Mucosa of gallbladder (tissue), 1 donor: ENCODE results near the gene BECN2. TPM values are rescaled to one million over a fixed set of nuclear protein-coding genes. Genes with fewer than 3 reads are reported as not detected.

ENCODE experiments used
- DNase-seq: peaks from one replicate; pipeline ENCODE4 v3.0.0-alpha.2; 2020; ENCODE audit warnings: low spot score
- total RNA-seq: library from RNA; stranded (reverse); gene quantifications from one replicate; pipeline ENCODE4 v1.2.1, GENCODE V29; 2021
- donor health status: DM: no; HTN: no; CAD: no.

The BECN2 gene, protein sequence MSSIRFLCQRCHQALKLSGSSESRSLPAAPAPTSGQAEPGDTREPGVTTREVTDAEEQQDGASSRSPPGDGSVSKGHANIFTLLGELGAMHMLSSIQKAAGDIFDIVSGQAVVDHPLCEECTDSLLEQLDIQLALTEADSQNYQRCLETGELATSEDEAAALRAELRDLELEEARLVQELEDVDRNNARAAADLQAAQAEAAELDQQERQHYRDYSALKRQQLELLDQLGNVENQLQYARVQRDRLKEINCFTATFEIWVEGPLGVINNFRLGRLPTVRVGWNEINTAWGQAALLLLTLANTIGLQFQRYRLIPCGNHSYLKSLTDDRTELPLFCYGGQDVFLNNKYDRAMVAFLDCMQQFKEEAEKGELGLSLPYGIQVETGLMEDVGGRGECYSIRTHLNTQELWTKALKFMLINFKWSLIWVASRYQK
- not detected for total RNA-seq

DNA sequence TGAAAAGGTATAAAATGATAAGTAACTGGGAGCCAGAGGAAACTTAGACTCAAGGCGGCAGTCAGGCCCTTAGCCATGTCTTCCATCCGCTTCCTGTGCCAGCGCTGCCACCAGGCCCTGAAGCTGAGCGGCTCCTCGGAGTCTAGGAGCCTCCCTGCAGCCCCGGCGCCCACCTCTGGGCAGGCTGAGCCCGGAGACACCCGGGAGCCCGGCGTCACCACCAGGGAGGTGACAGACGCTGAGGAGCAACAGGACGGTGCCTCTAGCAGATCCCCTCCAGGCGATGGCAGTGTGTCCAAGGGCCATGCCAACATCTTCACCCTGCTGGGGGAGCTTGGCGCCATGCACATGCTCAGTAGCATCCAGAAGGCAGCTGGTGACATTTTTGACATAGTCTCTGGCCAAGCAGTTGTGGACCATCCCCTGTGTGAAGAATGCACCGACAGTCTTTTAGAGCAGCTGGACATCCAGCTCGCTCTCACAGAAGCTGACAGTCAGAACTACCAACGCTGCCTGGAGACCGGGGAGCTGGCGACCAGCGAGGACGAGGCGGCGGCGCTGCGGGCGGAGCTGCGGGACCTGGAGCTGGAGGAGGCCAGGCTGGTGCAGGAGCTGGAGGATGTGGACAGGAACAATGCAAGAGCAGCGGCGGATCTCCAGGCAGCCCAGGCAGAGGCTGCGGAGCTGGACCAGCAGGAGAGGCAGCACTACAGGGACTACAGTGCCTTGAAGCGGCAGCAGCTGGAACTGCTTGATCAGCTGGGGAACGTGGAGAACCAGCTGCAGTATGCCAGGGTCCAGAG lies at the start of gene BECN2:
Gene BECN2 (plus strand): TSS at position 76 of the 803 bp plus-strand sequence. CDS start 0 bp downstream, at position 76.
- DNase-seq = no peak

DNA sequence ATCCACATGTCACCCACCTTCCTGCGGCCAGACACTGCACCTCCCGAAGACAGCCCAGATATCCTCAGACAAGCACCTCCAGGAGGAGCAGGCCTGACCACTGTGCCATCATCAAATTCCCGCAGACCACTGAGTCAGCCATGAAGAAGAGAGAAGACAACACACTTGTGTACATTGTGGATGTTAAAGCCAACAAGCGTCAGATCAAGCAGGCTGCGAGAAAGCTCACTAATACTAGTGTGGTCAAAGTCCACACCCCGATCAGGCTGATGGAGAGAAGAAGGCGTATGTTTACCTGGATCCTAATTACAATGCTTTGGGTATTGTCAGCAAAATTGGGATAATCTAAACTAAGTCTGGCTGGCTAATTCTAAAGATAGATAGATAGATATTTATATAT lies 41.4 kb upstream of the BECN2 start:
- DNase-seq = no peak

DNA sequence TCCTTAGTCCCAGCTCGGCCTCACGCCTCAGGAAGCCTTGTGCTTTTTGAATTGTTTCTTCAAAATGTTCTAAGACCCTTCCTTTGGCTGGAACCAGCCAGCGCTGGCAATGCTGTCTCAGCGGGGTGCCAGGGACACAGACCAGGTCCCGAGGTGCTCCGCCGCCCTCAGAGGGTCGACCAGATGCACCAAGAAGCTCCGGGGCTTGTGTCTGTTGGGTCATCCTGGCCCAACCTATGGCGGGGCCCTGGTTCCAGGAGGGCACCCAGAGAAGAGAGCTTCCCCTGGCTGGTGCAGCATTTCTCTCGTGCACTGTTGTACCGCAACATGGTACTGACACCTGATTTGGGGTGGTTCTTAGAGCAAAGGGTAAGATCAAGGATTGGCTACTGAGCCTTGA lies 40.1 kb upstream of the BECN2 start:
- no peak for DNase-seq

DNA sequence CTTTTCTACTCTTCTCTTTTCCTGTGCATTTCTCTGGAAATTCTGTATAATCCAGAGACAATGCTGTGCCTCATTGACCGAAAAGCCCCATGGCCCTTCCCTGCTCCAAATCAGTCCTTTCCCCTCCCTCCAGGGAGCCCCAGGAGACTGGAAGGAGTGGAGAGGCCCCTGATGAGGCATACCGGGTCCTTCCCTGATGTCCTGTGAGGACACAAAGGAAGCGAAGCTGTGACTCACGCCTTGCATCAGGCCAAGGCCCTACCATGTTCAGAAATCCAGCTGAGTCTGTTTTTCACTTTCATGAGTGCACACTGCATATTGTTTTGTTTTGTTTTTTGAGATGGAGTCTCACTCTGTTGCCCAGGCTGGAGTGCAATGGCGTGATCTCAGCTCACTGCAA lies 38.7 kb upstream of the BECN2 start:
- DNase-seq = no peak

DNA sequence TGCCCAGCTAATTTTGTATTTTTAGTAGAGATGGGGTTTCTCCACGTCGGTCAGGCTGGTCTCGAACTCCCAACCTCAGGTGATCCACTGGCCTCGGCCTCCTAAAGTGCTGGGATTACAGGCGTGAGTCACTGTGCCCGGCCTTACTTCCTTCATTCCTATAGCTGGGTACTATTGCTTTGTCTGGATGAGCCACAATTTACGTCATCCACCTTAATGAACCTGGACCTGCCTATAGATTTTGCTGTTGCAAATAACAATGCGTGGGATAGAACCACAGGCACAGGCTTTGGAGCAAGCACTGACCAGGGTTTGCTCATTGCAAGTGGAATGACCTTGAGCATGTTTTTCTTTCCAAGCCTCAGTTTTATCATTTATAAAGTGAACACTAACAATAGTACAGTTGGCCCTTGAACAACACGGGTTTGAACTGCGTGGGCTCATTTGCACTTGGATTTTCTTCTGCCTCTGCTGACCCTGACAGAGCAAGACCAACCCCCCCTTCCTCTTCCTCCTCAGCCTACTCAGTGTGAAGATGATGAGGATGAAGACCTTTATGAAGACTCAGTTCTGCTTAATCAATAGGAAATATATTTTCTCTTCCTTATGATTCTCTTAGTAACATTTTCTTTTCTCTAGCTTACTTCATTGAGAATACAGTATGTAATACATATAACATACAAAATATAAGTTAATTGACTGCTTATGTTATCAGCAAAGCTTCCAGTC lies 33.3 kb upstream of the BECN2 start:
- DNase-seq = no peak

DNA sequence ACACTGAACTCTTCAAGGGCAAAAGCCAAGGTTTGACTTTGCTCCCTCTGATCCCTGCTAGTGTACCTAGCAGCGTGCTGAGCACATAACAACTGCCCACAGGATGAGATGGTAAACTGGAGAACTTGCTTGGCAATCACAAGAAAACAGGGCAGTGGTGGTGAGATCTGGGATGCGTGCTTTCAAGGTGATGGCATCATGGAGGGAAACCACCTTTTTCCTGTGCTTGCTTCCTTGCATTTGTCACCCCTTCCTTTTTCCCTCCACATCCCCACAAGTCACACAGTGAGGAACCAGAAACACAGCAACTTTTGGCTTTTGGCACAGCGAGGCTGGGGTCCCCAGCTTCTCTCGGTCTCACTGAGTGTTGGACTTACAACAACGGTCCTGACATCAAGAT lies 31.4 kb upstream of the BECN2 start:
- DNase-seq = no peak

DNA sequence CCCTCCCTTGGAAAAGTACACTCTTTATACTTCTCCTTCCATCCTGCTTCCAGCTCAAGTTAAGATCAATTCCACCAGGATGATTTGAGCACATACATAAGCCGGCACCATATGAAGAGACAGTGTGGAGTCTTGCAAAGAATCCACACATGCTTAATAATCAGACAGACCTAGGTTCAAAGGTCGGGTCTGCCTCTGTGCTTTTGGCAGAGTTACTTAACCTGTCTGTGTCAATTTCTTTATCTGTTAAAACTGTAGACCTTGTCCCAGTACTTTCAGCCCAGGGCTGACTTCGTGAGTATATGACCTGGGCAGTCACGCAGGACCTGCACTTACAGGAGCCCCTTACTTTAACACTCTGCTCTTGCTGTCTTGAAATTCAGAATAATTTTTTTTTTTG lies 30.2 kb upstream of the BECN2 start:
- no peak for DNase-seq

DNA sequence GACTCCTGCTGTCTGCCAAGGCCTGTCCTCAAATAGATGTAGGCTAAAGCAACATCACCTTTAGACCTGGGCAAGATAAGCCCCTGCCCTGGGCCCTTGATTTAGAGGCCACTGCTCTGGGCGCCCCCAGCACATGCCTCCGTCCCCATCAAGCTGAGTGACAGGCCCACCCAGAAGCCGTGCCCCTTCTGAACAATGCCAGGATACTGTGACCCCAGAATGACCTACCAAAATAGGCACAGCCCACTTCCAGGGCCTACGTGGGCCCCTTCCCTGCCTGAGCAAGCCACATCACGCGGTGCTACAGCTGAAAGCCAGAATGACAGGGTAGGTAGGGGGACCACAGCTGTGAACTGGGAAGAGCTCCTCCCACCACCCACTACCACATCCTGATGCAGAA lies 24.7 kb upstream of the BECN2 start:
- no peak for DNase-seq

DNA sequence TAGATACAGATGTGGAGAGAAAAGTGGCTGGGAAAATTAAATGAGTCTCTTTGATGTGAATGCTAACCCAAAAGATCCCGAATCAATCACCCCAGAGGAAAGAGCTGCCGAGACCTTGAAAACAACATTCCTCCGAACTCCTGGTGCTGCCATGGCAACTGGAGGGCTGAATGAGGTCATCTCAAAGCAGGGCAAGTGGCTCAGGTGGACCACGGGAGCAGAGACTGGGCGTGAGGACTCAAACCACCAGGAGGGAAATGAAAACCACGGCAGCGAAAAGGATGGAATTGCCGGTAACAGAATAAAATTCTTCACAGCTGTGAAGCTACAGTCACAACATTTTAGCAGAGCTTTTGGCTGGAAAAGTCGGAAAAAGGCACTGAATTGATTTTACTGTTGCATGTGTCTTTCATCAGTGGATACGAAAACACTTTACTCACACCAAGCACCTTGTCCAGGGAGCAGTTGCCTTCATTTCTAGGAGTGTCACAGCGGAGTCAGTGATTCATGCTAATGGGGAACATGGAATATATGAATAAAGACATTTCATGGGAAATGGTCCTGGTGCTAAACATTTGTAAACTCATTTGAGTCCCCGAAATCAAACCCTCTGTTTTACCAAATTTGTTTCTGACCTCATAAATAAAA lies 23.2 kb upstream of the BECN2 start:
- DNase-seq = no peak

DNA sequence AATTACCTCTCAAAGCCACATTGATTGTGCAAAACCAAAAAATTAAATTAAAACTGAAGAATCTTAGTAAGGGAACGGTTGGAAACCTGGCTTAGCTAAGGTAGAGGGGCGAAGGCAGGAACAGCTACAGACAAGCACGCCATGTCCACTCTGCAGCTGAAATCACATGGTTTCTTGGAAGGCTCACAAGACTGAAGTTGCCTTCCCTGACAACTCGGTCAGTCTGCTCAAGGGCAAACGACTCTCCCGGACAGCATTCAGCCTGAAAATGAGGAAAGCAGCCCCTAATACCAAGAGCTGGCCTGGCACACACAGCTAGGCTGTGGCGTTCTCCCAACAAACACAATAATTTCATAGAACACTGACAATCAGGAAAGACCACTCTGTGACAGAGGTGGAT lies 22.7 kb upstream of the BECN2 start:
- no peak for DNase-seq

DNA sequence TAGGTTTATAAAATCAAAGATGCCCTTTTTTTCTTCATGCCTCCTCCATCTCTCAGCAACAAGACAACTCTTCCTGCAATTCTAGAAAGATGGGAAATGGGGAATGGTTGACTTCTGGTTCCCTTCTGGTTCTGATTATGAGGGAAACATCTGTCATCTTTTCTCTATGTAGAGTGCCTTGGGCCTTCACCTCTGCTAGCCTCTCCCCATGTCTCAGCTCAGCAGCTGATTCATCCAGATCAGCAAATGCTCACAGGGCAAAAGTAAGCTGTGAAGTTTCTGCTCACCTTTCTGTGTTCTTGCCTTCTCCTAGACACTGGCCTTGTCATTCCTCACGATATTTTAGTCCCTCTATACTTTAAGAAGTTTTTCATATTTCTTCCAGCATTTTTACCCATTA lies 17.8 kb upstream of the BECN2 start:
- DNase-seq = no peak

DNA sequence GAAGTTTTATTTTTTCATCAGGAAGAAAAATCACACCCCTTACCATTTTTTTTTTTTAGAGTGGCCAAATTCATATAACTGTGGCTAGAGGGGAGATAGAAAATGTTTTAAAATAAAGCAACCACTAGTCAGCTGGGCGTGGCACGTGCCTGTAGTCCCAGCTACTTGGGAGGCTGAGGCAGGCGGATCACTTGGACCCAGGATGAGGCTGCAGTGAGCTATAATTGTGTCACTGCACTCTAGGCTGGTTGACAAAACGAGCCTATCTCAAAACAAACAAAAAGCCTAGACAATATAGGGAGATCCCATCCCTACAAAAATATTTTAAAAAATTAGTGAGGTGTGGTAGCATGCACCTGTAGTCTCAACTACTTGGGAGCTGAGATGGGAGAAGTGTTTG lies 14.8 kb upstream of the BECN2 start:
- DNase-seq = no peak

DNA sequence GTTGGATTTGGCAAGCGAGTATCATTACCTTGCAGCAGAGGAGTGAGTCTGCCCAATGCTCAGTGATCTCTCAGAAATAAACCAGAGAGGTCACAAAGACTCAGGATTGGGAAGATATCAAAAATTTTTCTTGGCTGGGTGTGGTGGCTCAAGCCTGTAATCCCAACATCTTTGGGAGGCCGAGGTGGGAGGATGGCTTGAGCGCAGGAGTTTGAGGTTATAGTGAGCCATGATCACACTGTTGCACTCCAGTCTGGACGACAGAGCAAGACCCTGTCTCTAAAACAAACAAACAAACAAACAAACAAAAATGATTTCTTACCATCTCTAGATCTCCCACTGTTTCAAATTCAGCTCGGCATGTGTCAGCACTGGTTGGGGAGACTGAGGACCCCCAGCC lies 13.3 kb upstream of the BECN2 start:
- no peak for DNase-seq

DNA sequence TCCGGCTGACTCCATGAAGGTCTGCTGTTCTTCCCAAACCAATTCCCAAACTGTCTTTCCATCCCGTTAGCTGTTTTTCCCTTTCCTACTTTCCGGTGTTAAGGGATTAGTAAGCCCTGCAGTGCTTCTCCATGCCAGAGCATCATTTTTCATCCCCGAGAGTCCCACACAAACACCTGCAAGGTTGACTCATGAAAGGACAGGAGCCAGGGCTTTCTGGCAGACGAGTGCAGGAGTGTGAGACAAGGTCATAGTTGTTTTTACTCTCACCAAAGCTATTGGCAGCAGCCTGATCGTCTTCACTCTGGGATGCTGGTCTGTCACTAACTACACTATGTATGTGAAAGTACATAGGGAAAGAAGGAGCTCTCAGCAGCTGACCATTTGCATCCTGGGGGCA lies 10.2 kb upstream of the BECN2 start:
- no peak for DNase-seq

DNA sequence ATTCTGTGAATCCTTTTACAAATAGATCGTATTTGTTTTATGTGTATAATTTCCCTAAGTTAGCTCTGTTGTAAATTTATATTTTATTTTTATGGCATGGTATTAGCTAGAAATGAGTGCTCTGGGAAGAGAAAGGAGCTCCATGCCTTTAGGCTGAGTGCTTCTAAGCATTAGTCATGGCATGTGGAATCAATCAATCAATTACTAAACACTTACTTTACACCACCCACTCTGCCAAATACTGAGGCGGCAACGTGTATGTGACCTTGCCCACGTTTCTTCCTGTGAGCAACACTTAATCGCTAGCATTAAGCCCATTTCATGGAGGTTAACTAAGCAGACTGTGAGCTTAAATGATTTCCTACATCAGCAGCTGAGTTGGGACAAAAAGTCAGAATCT lies 7.2 kb upstream of the BECN2 start:
- DNase-seq = no peak

DNA sequence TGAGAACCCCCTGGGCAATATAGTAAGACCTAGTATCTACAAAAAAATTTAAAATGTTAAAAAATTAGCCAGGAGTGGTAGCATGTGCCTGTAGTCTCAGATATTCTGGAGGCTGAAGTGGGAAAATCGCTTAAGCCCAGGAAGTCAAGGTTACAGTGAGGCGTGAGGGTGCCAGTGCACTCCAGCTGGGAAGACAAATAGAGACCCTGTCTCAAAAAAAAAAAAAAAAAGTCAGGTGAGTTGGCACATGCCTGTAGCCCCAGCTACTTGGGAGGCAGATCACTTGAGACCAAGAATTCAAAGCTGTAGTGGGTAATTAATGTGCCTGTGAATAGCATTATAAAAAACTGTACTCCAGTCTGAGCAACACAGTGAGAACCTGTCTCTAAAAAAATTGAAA lies 4.6 kb downstream of the BECN2 start:
- DNase-seq = no peak

DNA sequence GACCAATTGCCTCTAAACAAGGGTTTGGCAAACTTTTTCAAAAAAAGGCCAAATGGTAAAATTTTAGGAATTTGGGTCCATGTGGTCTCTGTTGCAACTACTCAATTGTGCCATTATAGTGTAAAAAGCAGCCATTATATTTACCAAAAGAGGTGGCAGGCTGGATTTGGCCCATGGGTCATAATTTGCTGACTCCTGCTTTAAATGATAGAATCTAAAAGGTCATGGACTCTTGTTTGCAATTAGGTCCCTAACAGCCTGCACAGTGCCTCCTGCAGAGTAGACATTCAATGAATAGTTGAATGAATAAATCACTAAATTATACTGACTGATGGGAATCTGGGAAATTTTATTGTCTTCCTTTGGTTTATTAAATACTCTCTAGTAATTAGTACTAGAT lies 6.2 kb downstream of the BECN2 start:
- no peak for DNase-seq

DNA sequence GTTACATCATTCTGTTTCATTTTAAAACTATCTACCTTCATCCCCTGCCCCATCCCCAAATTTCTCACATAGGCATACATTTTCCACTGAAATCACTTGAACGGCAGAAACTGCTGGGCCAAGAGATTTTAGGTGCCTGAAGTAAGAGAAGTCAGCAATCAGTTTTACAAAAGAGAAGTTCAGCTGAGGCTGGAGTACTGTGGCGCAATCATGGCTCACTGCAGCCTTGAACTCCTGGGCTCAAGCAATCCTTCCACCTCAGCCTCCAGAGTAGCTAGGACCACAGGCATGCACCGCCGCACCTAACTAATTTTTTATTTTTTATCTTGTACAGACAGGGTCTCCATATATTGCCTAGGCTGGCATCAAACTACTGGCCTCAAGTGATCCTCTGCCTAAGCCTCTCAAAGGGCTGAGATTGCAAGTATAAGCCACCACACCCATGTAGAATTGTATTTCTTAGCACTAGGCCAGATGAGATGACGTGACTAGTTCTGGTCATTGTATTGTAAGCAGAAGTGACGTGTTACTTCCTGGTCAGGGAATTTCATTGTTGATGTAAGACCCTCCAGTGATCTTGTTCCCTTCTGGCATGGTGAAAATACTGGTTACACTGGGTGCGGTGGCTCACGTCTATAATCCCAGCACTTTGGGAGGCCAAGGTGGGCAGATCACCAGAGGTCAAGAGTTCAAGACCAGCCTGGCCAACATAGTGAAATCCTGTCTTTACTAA lies 7.1 kb downstream of the BECN2 start:
- no peak for DNase-seq

DNA sequence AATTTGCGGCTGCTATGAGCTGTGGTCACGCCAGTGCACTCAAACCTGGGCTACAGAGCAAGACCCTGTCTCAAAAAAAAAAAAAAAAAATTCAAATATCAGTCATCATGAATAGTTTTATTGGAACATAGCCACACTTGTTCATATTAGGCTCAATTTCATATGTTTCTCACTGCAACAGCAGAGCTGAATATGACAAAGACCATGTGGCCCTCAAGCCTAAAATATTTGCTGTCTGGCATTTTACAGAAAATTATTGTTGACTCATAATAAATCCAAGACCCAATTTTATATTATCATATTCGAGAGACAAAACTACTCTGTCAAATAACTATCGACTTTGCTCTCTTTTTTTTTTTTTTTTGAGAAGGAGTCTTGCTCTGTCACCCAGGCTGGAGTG lies 11.0 kb downstream of the BECN2 start:
- DNase-seq = no peak

DNA sequence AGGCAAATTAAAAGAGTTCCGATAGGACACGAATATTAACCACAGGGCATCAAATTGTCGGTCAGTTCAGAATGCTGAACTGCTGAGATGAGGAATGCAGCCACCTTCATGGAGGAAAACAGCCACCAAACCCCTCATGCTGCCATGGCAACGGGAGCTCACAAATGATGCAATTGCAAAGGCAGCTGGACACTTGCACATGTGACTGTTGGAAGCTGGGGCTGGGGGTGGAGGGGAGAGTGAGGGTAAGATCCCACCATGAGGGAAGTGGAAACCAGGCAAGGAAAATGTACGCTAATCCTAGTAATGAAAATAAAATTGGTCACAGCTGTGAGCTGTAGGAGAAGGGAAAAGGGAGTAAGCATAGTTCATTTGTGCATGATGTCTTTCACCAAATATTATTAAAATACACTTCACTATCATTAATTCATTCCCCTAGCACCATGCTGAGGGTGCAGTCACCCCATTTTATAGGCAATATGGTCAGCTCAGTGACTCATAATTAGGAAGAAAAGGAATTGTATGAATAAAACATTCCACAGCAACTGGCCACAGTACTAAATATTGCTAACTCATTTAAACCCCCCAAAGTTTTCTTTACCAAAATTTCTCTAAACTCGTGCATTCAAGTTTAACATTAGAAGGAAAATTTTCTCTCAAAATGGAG lies 15.3 kb downstream of the BECN2 start:
- DNase-seq = no peak

DNA sequence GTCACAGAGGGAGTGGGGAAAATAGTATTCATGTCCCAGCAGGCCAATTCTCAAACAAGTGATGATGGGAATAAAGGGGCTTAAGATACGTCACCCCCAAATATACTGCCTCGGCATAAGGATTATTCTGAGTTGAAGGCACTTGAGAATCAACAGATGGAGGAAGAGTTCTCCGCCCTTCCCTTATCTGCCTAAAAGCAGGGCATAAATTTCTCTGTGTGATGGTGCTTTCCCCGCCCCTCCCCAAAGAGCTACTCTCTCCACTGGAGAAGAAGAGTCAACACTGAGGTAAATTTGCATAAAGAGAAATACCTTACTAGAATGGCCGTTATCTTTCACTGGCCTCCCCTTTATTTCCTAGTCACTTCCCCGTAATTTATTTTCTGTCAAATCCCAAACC lies 18.7 kb downstream of the BECN2 start:
- DNase-seq = no peak
